ENCODE data around the gene KRTAP10-9. TPM values are rescaled to one million over a fixed set of nuclear protein-coding genes. Genes with fewer than 3 reads are reported as not detected.
A peak's percentile ranks its signal among the peaks of the same experiment; 100 is the strongest.

KRTAP10-9 gene
- total RNA-seq, 2 experiments from 2014 or later = not detected

- peaks cover 15% of the 10 kb centered on the region for H3K4me1 Mint-ChIP-seq (ENCODE audit: low read depth)
- H3K27ac Mint-ChIP-seq = no peak within 1 kb of the TSS
- no peak within 1 kb of the TSS for H3K4me3 Mint-ChIP-seq
- no peaks in the 10 kb centered on the region for H3K36me3 Mint-ChIP-seq (ENCODE audit: low read depth)
- intact Hi-C loops (cut with micrococcal nuclease) = no loop called here
- CTCF ChIA-PET = interaction anchor here (0.7 kb wide), 1 partner anchor 17 kb away, joined by 3 read pairs; no protein-coding TSS in a partner anchor
- peaks cover 20% of the 10 kb centered on the region for H3K9me3 Mint-ChIP-seq
- DNase-seq = no peak
- no peaks in the 10 kb centered on the region for H3K27me3 Mint-ChIP-seq (ENCODE audit: low read depth)
Observed at GRCh38 chr21:44612029-44612486, 14.8 kb upstream of the KRTAP10-9 start, which contains the start of gene KRTAP10-8. TSS of gene KRTAP10-8 (plus strand) at chr21:44612079. CDS start at chr21:44612101, 22 bp downstream.

- peaks cover 20% of the 10 kb centered on the region for H3K9me3 Mint-ChIP-seq
- peaks cover 19% of the 10 kb centered on the region for H3K4me1 Mint-ChIP-seq (ENCODE audit: low read depth)
- intact Hi-C loops (cut with micrococcal nuclease) = no loop called here
- no peaks in the 10 kb centered on the region for H3K36me3 Mint-ChIP-seq (ENCODE audit: low read depth)
- no peak overlapping the region for H3K4me3 Mint-ChIP-seq
- no peaks in the 10 kb centered on the region for H3K27me3 Mint-ChIP-seq (ENCODE audit: low read depth)
- no peak for DNase-seq
- H3K27ac Mint-ChIP-seq = no peak overlapping the region
- CTCF ChIA-PET = interaction anchor here (0.7 kb wide), 1 partner anchor 16 kb away, joined by 3 read pairs; no protein-coding TSS in a partner anchor
Observed at GRCh38 chr21:44612669-44613229, 14.1 kb upstream of the KRTAP10-9 start.

- H3K36me3 Mint-ChIP-seq (ENCODE audit: low read depth) = no peaks in the 10 kb centered on the region
- peaks cover 25% of the 10 kb centered on the region for H3K4me1 Mint-ChIP-seq (ENCODE audit: low read depth)
- no peaks in the 10 kb centered on the region for H3K27me3 Mint-ChIP-seq (ENCODE audit: low read depth)
- CTCF ChIA-PET = no interaction called here
- intact Hi-C loops (cut with micrococcal nuclease) = no loop called here
- H3K4me3 Mint-ChIP-seq = no peak overlapping the region
- DNase-seq = no peak
- H3K27ac Mint-ChIP-seq = no peak overlapping the region
- H3K9me3 Mint-ChIP-seq = peaks cover 23% of the 10 kb centered on the region
Observed at GRCh38 chr21:44613386-44614155, 13.3 kb upstream of the KRTAP10-9 start.

GRCh38 chr21:44614161-44614631 lies 12.7 kb upstream of the KRTAP10-9 start:
- DNase-seq = no peak

GRCh38 chr21:44614961-44615391 lies 11.9 kb upstream of the KRTAP10-9 start:
- intact Hi-C loops (cut with micrococcal nuclease) = no loop called here
- H3K27ac Mint-ChIP-seq = no peak overlapping the region
- DNase-seq = no peak
- H3K36me3 Mint-ChIP-seq (ENCODE audit: low read depth) = peaks cover 9% of the 10 kb centered on the region
- H3K4me3 Mint-ChIP-seq = no peak overlapping the region
- H3K9me3 Mint-ChIP-seq = peaks cover 24% of the 10 kb centered on the region
- CTCF ChIA-PET = interaction anchor here (0.7 kb wide), 1 partner anchor 342 kb away, joined by 3 read pairs; no protein-coding TSS in a partner anchor
- no peaks in the 10 kb centered on the region for H3K27me3 Mint-ChIP-seq (ENCODE audit: low read depth)
- peaks cover 38% of the 10 kb centered on the region for H3K4me1 Mint-ChIP-seq (ENCODE audit: low read depth)

More at GRCh38 chr21:44614161-44614631, 12.7 kb upstream of the KRTAP10-9 start:
- Mint-ChIP-seq H3K36me3 (ENCODE audit: low read depth) (peaks cover 3% of the 10 kb centered on the region), H3K4me1 (ENCODE audit: low read depth) (peaks cover 31% of the 10 kb centered on the region), H3K27me3 (ENCODE audit: low read depth) (no peaks in the 10 kb centered on the region), H3K9me3 (peaks cover 24% of the 10 kb centered on the region), H3K27ac (no peak overlapping the region), H3K4me3 (no peak overlapping the region)
- intact Hi-C loops (cut with micrococcal nuclease) = no loop called here
- CTCF ChIA-PET = no interaction called here

- Mint-ChIP-seq H3K4me3 (no peak overlapping the region), H3K9me3 (peaks cover 23% of the 10 kb centered on the region), H3K27me3 (ENCODE audit: low read depth) (no peaks in the 10 kb centered on the region), H3K36me3 (ENCODE audit: low read depth) (peaks cover 12% of the 10 kb centered on the region), H3K27ac (no peak overlapping the region), H3K4me1 (ENCODE audit: low read depth) (peaks cover 38% of the 10 kb centered on the region)
- intact Hi-C loops (cut with micrococcal nuclease) = no loop called here
- CTCF ChIA-PET = interaction anchor here (0.7 kb wide), 1 partner anchor 341 kb away, joined by 3 read pairs; no protein-coding TSS in a partner anchor
- no peak for DNase-seq
Observed at GRCh38 chr21:44615466-44615865, 11.4 kb upstream of the KRTAP10-9 start.

- intact Hi-C loops (cut with micrococcal nuclease) = no loop called here
- Mint-ChIP-seq H3K4me1 (ENCODE audit: low read depth) (peaks cover 40% of the 10 kb centered on the region), H3K27me3 (ENCODE audit: low read depth) (no peaks in the 10 kb centered on the region), H3K27ac (no peak overlapping the region), H3K36me3 (ENCODE audit: low read depth) (peaks cover 16% of the 10 kb centered on the region), H3K4me3 (no peak overlapping the region), H3K9me3 (peaks cover 26% of the 10 kb centered on the region)
- CTCF ChIA-PET = interaction anchor here (1.1 kb wide), 1 partner anchor 521 kb away, joined by 3 read pairs; no protein-coding TSS in a partner anchor
- DNase-seq = no peak
Observed at GRCh38 chr21:44615911-44616590, 10.8 kb upstream of the KRTAP10-9 start.

- Mint-ChIP-seq H3K4me1 (ENCODE audit: low read depth) (peaks cover 40% of the 10 kb centered on the region), H3K27ac (no peak overlapping the region), H3K27me3 (ENCODE audit: low read depth) (no peaks in the 10 kb centered on the region), H3K4me3 (no peak overlapping the region), H3K9me3 (peaks cover 23% of the 10 kb centered on the region), H3K36me3 (ENCODE audit: low read depth) (peaks cover 16% of the 10 kb centered on the region)
- intact Hi-C loops (cut with micrococcal nuclease) = no loop called here
- CTCF ChIA-PET = interaction anchor here (1.1 kb wide), 1 partner anchor 521 kb away, joined by 3 read pairs; no protein-coding TSS in a partner anchor
- no peak for DNase-seq
Observed at GRCh38 chr21:44616591-44616926, 10.3 kb upstream of the KRTAP10-9 start.

- no peak for DNase-seq
- Mint-ChIP-seq H3K9me3 (peaks cover 25% of the 10 kb centered on the region), H3K27ac (peak overlapping the region; percentile 31), H3K27me3 (ENCODE audit: low read depth) (no peaks in the 10 kb centered on the region), H3K4me3 (no peak overlapping the region), H3K4me1 (ENCODE audit: low read depth) (peaks cover 40% of the 10 kb centered on the region), H3K36me3 (ENCODE audit: low read depth) (peaks cover 16% of the 10 kb centered on the region)
- intact Hi-C loops (cut with micrococcal nuclease) = no loop called here
- CTCF ChIA-PET = interaction anchor here (1.1 kb wide), 1 partner anchor 520 kb away, joined by 3 read pairs; no protein-coding TSS in a partner anchor
Observed at GRCh38 chr21:44617071-44617501, 9.8 kb upstream of the KRTAP10-9 start.

GRCh38 chr21:44618504-44618903 lies 8.4 kb upstream of the KRTAP10-9 start:
- peaks cover 16% of the 10 kb centered on the region for H3K36me3 Mint-ChIP-seq (ENCODE audit: low read depth)
- intact Hi-C loops (cut with micrococcal nuclease) = no loop called here
- peak overlapping the region; percentile 53 for H3K4me3 Mint-ChIP-seq
- peaks cover 40% of the 10 kb centered on the region for H3K4me1 Mint-ChIP-seq (ENCODE audit: low read depth)
- H3K27ac Mint-ChIP-seq = peak overlapping the region; percentile 93
- peaks cover 33% of the 10 kb centered on the region for H3K9me3 Mint-ChIP-seq
- H3K27me3 Mint-ChIP-seq (ENCODE audit: low read depth) = no peaks in the 10 kb centered on the region
- CTCF ChIA-PET = interaction anchor here (0.7 to 1.2 kb wide), 4 partner anchors 33 to 183 kb away, joined by 3 read pairs; partner anchors contain the start of gene UBE2G2
- peak; percentile 18 for DNase-seq

- Mint-ChIP-seq H3K27me3 (ENCODE audit: low read depth) (no peaks in the 10 kb centered on the region), H3K36me3 (ENCODE audit: low read depth) (peaks cover 16% of the 10 kb centered on the region), H3K9me3 (peaks cover 37% of the 10 kb centered on the region), H3K4me1 (ENCODE audit: low read depth) (peaks cover 40% of the 10 kb centered on the region), H3K4me3 (peak overlapping the region; percentile 53), H3K27ac (peak overlapping the region; percentile 93)
- DNase-seq = peak; percentile 77
- intact Hi-C loops (cut with micrococcal nuclease) = loop anchor here (1.0 kb wide), 2 partner anchors 39 to 72 kb away; no protein-coding TSS in a partner anchor
- CTCF ChIA-PET = interaction anchor here (0.7 to 1.2 kb wide), 5 partner anchors 17 to 182 kb away, joined by 3 read pairs; partner anchors contain the start of gene UBE2G2
Observed at GRCh38 chr21:44618909-44619308, 8.0 kb upstream of the KRTAP10-9 start.

All from activated naive CD4-positive, alpha-beta T cell treated with anti-CD3 and anti-CD28 coated beads for 36 hours (primary cell).